ENCODE data around the gene NAALADL2.

Gene NAALADL2

GRCh38 chr3:174883881-174884675, 24.9 kb downstream of the NAALADL2 start:
- no peak for DNase-seq (ENCODE audit: low read depth, low spot score)

GRCh38 chr3:174884776-174885568, 25.8 kb downstream of the NAALADL2 start:
- DNase-seq (ENCODE audit: low read depth, low spot score): no peak
- H3K27ac ChIP-seq: no peak overlapping the region

More at GRCh38 chr3:174883881-174884675, 24.9 kb downstream of the NAALADL2 start:
- no peak overlapping the region for H3K27ac ChIP-seq

GRCh38 chr3:174891524-174892203, 32.5 kb downstream of the NAALADL2 start:
- no peak overlapping the region for H3K27ac ChIP-seq
- DNase-seq (ENCODE audit: low read depth, low spot score): no peak

GRCh38 chr3:174907027-174907426, 47.9 kb downstream of the NAALADL2 start:
- DNase-seq (ENCODE audit: low read depth, low spot score): no peak
- no peak overlapping the region for H3K27ac ChIP-seq

- H3K27ac ChIP-seq: no peak overlapping the region
- DNase-seq (ENCODE audit: low read depth, low spot score): no peak
Measured at GRCh38 chr3:174907628-174908407, 48.7 kb downstream of the NAALADL2 start.

- no peak overlapping the region for H3K27ac ChIP-seq
- no peak for DNase-seq (ENCODE audit: low read depth, low spot score)
Measured at GRCh38 chr3:174931473-174932353, 72.6 kb downstream of the NAALADL2 start.

- H3K27ac ChIP-seq: no peak overlapping the region
- DNase-seq (ENCODE audit: low read depth, low spot score): no peak
Measured at GRCh38 chr3:174936590-174936989, 77.5 kb downstream of the NAALADL2 start.

GRCh38 chr3:174937478-174937877, 78.3 kb downstream of the NAALADL2 start:
- no peak overlapping the region for H3K27ac ChIP-seq
- no peak for DNase-seq (ENCODE audit: low read depth, low spot score)

GRCh38 chr3:174938102-174938501, 79.0 kb downstream of the NAALADL2 start:
- no peak overlapping the region for H3K27ac ChIP-seq
- DNase-seq (ENCODE audit: low read depth, low spot score): no peak

GRCh38 chr3:174940151-174940550, 81.0 kb downstream of the NAALADL2 start:
- no peak for DNase-seq (ENCODE audit: low read depth, low spot score)

GRCh38 chr3:174945276-174945675, 86.1 kb downstream of the NAALADL2 start:
- no peak overlapping the region for H3K27ac ChIP-seq
- no peak for DNase-seq (ENCODE audit: low read depth, low spot score)

More at GRCh38 chr3:174940151-174940550, 81.0 kb downstream of the NAALADL2 start:
- H3K27ac ChIP-seq: no peak overlapping the region

GRCh38 chr3:174945951-174946350, 86.8 kb downstream of the NAALADL2 start:
- no peak overlapping the region for H3K27ac ChIP-seq
- DNase-seq (ENCODE audit: low read depth, low spot score): no peak

GRCh38 chr3:174949523-174949922, 90.4 kb downstream of the NAALADL2 start:
- peak overlapping the region; percentile 11 for H3K27ac ChIP-seq
- DNase-seq (ENCODE audit: low read depth, low spot score): no peak

- no peak for DNase-seq (ENCODE audit: low read depth, low spot score)
- H3K27ac ChIP-seq: peak overlapping the region; percentile 53
Measured at GRCh38 chr3:174951034-174951433, 91.9 kb downstream of the NAALADL2 start.

GRCh38 chr3:174951498-174952005, 92.4 kb downstream of the NAALADL2 start:
- H3K27ac ChIP-seq: peak overlapping the region; percentile 53

GRCh38 chr3:174953068-174953467, 93.9 kb downstream of the NAALADL2 start:
- no peak overlapping the region for H3K27ac ChIP-seq
- DNase-seq (ENCODE audit: low read depth, low spot score): no peak

More at GRCh38 chr3:174951498-174952005, 92.4 kb downstream of the NAALADL2 start:
- DNase-seq (ENCODE audit: low read depth, low spot score): no peak

GRCh38 chr3:174955513-174956016, 96.4 kb downstream of the NAALADL2 start:
- H3K27ac ChIP-seq: peak overlapping the region; percentile 70
- no peak for DNase-seq (ENCODE audit: low read depth, low spot score)

GRCh38 chr3:174957081-174957480, 97.9 kb downstream of the NAALADL2 start:
- DNase-seq (ENCODE audit: low read depth, low spot score): no peak
- peak overlapping the region; percentile 70 for H3K27ac ChIP-seq
